Uterus (tissue), 4 donors: ENCODE measurements around the gene TOB1. TPM values are rescaled to one million over a fixed set of nuclear protein-coding genes. Genes with fewer than 3 reads are reported as not detected.

Source experiments
- DNase-seq, 2 donors: peaks; one replicate each; pipeline ENCODE4 v3.0.0-alpha.2; 2019 to 2020
- H3K27ac ChIP-seq, 2 donors: fragments of 200-600 bp; sonication (generic); 1 replicate in 1 of 2; 2 replicates in 1 of 2; pipeline ENCODE4 v1.5.1; 2016 to 2018
- H3K27me3 ChIP-seq, 2 donors: fragments of 200-600 bp; sonication (generic); one replicate each; pipeline ENCODE4 v1.5.1; 2018 to 2019; ENCODE audit warnings: control low read depth in 1 of 2
- H3K36me3 ChIP-seq, 2 donors: fragments of 200-600 bp; sonication (generic); one replicate each; pipeline ENCODE4 v1.5.1; 2019; ENCODE audit warnings: control low read depth in 1 of 2
- H3K4me1 ChIP-seq, 2 donors: fragments of 200-600 bp; sonication (generic); one replicate each; pipeline ENCODE4 v1.5.1; 2018 to 2019; ENCODE audit warnings: control low read depth in 1 of 2
- H3K4me3 ChIP-seq, 2 donors: fragments of 200-600 bp; sonication (generic); 1 replicate in 1 of 2; 2 replicates in 1 of 2; pipeline ENCODE4 v1.5.1; 2018 to 2019; ENCODE audit warnings: mild to moderate bottlenecking in 1 of 2
- H3K9me3 ChIP-seq, 2 donors: fragments of 200-600 bp; sonication (generic); one replicate each; pipeline ENCODE4 v1.5.1; 2019; ENCODE audit warnings: control low read depth in 1 of 2
- POLR2A ChIP-seq, 2 donors: fragments of 450-650 bp; IDR thresholded peaks; one replicate each; pipeline ENCODE4 v1.6.1; 2016; ENCODE audit warnings: antibody characterized with exemption in 2 of 2, mild to moderate bottlenecking in 1 of 2, moderate library complexity in 1 of 2
- intact Hi-C: fragments of 100-400 bp; cut with DNase I; formaldehyde crosslinking; loops from one replicate; pipeline ENCODE4 v1.15.1; 2023; ENCODE audit warnings: low total_unique reads
- total RNA-seq, 4 donors: library from RNA; depleted of rRNA in 3 of 4; stranded (reverse); fragments of >200 nt in 3 of 4; gene quantifications; one replicate each; pipeline versions ENCODE4 v1.1.0 to v1.2.4, GENCODE V29; 2014 to 2023
- TF ChIP-seq, protein P1 (sequence below), 4 experiments: fragments of 200-600 bp in 2 of 4; fragments of 450-650 bp in 2 of 4; sonication (generic) in 2 of 4; IDR thresholded peaks; one replicate each; pipeline ENCODE4 v1.5.1; 2016 to 2019; ENCODE audit warnings: antibody characterized with exemption in 4 of 4, mild to moderate bottlenecking in 2 of 4, moderate library complexity in 1 of 4
- donor health status: DM: yes; HTN: yes; CAD: no.

Gene TOB1
- total RNA-seq, 4 donors from 2014 or later: 16.5 to 64.3 (median 27.5) TPM

DNA sequence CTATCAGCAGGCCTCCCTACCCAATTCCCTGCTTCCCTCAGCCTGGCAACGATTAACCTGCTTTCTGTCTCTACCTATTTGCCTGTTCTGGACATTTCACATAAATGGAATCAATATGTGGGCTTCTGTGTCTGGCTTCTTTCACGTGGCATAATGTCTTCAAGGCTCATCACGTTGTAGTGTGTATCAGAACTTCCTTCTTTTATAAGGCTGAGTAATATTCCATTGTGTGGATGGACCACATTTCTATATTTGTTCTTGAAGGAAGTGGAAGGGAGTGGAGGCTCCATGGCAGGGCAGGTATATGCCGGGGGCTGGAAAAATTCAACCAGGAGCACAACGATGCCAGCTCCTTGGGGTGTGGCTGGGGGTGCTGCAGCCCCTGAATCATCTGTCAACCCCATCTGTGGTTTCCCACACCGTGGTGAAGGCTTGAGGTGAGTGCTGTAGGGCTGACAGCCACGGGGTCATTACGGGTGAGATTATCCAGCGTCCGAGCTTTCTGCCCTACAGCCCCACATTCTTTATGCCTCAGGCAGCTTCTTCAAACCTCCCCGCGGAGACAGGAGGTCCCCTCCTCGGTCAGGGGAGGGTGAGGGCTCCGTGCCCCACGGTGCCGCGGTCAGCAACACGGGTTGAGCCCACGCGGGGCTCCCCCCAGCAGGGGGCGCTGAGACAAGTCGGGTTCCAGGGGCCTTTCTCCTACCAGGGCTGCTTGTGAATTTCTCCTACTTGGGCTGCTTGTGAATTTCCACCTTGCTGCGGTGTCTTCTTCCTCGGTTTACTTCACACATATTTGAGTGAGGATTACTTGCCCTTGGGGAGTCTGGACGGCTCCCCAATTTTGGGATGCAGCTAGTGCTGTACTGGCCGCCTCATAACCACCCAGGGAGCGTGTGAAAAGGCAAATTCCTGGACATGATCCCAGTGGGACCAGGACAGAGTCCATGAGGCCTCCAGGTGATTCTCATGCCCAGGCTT is 49.1 kb downstream of the TOB1 start:
- no peaks in the 10 kb centered on the region for H3K27me3 ChIP-seq
- TF ChIP-seq, protein P1, sequence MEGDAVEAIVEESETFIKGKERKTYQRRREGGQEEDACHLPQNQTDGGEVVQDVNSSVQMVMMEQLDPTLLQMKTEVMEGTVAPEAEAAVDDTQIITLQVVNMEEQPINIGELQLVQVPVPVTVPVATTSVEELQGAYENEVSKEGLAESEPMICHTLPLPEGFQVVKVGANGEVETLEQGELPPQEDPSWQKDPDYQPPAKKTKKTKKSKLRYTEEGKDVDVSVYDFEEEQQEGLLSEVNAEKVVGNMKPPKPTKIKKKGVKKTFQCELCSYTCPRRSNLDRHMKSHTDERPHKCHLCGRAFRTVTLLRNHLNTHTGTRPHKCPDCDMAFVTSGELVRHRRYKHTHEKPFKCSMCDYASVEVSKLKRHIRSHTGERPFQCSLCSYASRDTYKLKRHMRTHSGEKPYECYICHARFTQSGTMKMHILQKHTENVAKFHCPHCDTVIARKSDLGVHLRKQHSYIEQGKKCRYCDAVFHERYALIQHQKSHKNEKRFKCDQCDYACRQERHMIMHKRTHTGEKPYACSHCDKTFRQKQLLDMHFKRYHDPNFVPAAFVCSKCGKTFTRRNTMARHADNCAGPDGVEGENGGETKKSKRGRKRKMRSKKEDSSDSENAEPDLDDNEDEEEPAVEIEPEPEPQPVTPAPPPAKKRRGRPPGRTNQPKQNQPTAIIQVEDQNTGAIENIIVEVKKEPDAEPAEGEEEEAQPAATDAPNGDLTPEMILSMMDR (IDR thresholded peaks at IDR 0.05): peak; percentile 45 to 66 (median 58)
- no peak for TF ChIP-seq POLR2A (IDR thresholded peaks at IDR 0.05)
- H3K27ac ChIP-seq: no peak overlapping the region
- intact Hi-C loops: no loop called here
- peak in 1 of 2 donors; percentile 38 for DNase-seq
- H3K36me3 ChIP-seq: no peaks in the 10 kb centered on the region
- H3K9me3 ChIP-seq: no peaks in the 10 kb centered on the region
- H3K4me3 ChIP-seq: no peak overlapping the region
- no peaks in the 10 kb centered on the region for H3K4me1 ChIP-seq

DNA sequence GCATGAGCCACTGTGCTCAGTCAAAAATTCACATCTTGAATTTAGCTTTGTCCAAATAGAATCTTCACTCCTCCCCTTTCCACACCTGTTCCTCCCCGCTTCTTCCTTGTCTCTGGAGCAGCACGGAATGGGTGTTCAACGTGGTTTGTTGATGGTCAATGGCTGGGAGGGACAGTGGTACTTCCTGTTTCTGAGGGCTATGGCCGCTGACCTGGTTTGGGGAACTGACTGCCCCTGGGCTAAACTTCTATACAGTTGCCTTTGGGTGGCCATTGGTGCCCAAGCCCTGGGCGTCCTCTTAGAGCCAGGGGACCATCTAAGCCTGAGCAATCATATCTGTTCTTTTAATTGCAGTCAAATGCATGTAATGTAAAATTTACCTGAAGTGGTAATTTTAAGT is 49.9 kb downstream of the TOB1 start:
- TF ChIP-seq, protein P1 (IDR thresholded peaks at IDR 0.05): no peak
- no peak for TF ChIP-seq POLR2A (IDR thresholded peaks at IDR 0.05)
- Histone ChIP-seq H3K9me3 (no peaks in the 10 kb centered on the region), H3K27me3 (no peaks in the 10 kb centered on the region), H3K4me3 (no peak overlapping the region), H3K27ac (no peak overlapping the region), H3K36me3 (no peaks in the 10 kb centered on the region), H3K4me1 (no peaks in the 10 kb centered on the region)
- DNase-seq: no peak
- intact Hi-C loops: no loop called here

DNA sequence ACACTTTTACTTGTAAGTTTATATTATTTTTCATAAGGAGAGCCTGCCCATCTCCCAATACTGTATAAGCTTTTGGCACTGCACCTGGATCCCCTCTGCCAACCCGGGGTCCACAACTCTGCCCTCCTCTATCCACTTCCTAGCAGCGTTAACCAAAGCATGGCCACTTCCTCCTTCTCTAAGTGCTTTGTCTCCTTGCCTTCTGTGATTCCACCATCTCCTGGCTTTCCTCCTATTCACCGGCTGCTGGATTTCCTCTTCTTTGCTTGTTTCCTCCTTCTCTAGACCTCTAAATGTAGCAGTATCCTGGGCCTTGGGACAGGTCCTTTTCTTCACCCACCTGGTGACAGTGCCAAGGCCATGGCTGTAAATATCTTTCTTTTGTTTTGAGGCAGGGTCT is 50.8 kb downstream of the TOB1 start:
- TF ChIP-seq POLR2A (IDR thresholded peaks at IDR 0.05): no peak
- TF ChIP-seq, protein P1 (IDR thresholded peaks at IDR 0.05): no peak
- intact Hi-C loops: no loop called here
- Histone ChIP-seq H3K4me1 (no peaks in the 10 kb centered on the region), H3K9me3 (no peaks in the 10 kb centered on the region), H3K27ac (no peak overlapping the region), H3K27me3 (no peaks in the 10 kb centered on the region), H3K4me3 (no peak overlapping the region), H3K36me3 (no peaks in the 10 kb centered on the region)
- no peak for DNase-seq

DNA sequence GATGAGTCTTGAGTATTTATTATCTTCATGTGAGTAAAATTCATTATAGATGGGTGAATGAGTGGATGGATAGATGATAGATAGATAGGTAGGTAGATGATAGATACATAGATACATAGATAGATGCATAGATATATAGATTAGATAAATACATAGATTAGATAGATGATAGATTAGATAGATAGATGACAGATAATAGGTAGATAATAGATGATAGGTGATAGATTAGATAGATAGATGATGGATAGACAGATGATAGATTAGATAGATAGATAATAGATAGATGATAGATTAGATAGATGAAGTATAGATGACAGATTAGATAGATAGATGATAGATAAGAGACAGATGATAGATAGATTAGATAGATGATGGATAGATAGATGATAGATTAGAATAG is 52.6 kb downstream of the TOB1 start:
- H3K4me1 ChIP-seq: no peaks in the 10 kb centered on the region
- no peaks in the 10 kb centered on the region for H3K36me3 ChIP-seq
- TF ChIP-seq, protein P1 (IDR thresholded peaks at IDR 0.05): no peak
- no peak for TF ChIP-seq POLR2A (IDR thresholded peaks at IDR 0.05)
- no peaks in the 10 kb centered on the region for H3K27me3 ChIP-seq
- no peak overlapping the region for H3K4me3 ChIP-seq
- no peak overlapping the region for H3K27ac ChIP-seq
- DNase-seq: no peak
- no peaks in the 10 kb centered on the region for H3K9me3 ChIP-seq
- intact Hi-C loops: no loop called here

Other genes starting within 250 kb of the TOB1 start
- 1 to 10 TPM; 1.2 to 4.5 (median 2.6) TPM for gene ABCC3, start 231.5 kb downstream of the TOB1 start, total RNA-seq
- gene ANKRD40, start 158.4 kb downstream of the TOB1 start, total RNA-seq: 10 to 100 TPM; 15.0 to 58.0 (median 31.3) TPM
- 100 to 1,000 TPM in 3 of 4 donors, 10 to 100 TPM in 1; 98.1 to 221 (median 163) TPM for gene LUC7L3, start 146.8 kb downstream of the TOB1 start, total RNA-seq
- not detected for gene ANKRD40CL, start 98.8 kb downstream of the TOB1 start, total RNA-seq
- 1 to 10 TPM in 1 of 4 donors, under 1 TPM in 1, not detected in 2; 0.73 to 6.0 TPM for gene WFIKKN2, start 30.8 kb downstream of the TOB1 start, total RNA-seq